Kidney (tissue), 14 donors: Measurements from ENCODE around the gene NME8. TPM values are rescaled to one million over a fixed set of nuclear protein-coding genes. Genes with fewer than 3 reads are reported as not detected.
A peak's percentile ranks its signal among the peaks of the same experiment; 100 is the strongest.

Experiments
- DNase-seq, 5 donors: peaks; one replicate each; pipeline ENCODE4 v3.0.0-alpha.2; 2013 to 2020
- FAIRE-seq: peaks from 2 replicates; lab custom pipeline; 2012; peaks lifted over from hg19 to GRCh38; lab: Jason Lieb, UNC
- H3K27ac ChIP-seq, 2 donors: one replicate each; pipeline ENCODE4 v1.7.0; 2013; ENCODE audit warnings: low read depth in 2 of 2, low read length in 2 of 2, inconsistent platforms in 1 of 2
- H3K27me3 ChIP-seq: one replicate; pipeline ENCODE4 v1.7.1; 2013; ENCODE audit warnings: low read length, inconsistent platforms; ENCODE audit not compliant: control insufficient read depth, insufficient read depth
- H3K36me3 ChIP-seq, 3 donors: one replicate each; pipeline versions ENCODE4 v1.7.0 to v1.7.1; 2013; ENCODE audit warnings: low read length in 3 of 3, control low read depth in 1 of 3, inconsistent platforms in 1 of 3; ENCODE audit not compliant: insufficient read depth in 3 of 3, control insufficient read depth in 2 of 3
- H3K4me1 ChIP-seq, 3 donors: one replicate each; pipeline versions ENCODE4 v1.7.0 to v1.7.1; 2013; ENCODE audit warnings: low read length in 3 of 3, inconsistent platforms in 1 of 3, low read depth in 1 of 3; ENCODE audit not compliant: control insufficient read depth in 2 of 3, insufficient read depth in 2 of 3
- H3K4me3 ChIP-seq, 3 donors: one replicate each; pipeline versions ENCODE4 v1.7.0 to v1.8.1; 2013; ENCODE audit warnings: low read length in 3 of 3, control low read depth in 1 of 3, inconsistent platforms in 1 of 3
- H3K9ac ChIP-seq, 3 donors: one replicate each; pipeline versions ENCODE4 v1.7.0 to v1.7.1; 2013; ENCODE audit warnings: low read length in 3 of 3, control low read depth in 1 of 3, inconsistent platforms in 1 of 3
- H3K9me3 ChIP-seq, 3 donors: one replicate each; pipeline versions ENCODE4 v1.7.0 to v1.7.1; 2013; ENCODE audit warnings: low read length in 3 of 3, control low read depth in 1 of 3, inconsistent platforms in 1 of 3; ENCODE audit not compliant: control insufficient read depth in 2 of 3, insufficient read depth in 1 of 3
- intact Hi-C: fragments of 100-400 bp; cut with DNase I; formaldehyde crosslinking; loops from one replicate; pipeline ENCODE4 v1.11.1; 2022
- polyA plus RNA-seq: library from polyadenylated mRNA; stranded (reverse); fragments of 350-450 nt; fragmentation: Illumina TruSeq; extraction: RNeasy Lipid Tissue Mini Kit (QIAGEN cat#74804); gene quantifications from one replicate; pipeline ENCODE4 v1.2.3, GENCODE V29; 2014; ENCODE audit warnings: low read depth, low replicate concordance; ENCODE audit not compliant: insufficient read depth
- total RNA-seq: library from RNA; stranded (reverse); fragmentation: NEBNext Ultra II Directional; extraction: Animal tissue kit (Norgen Biotek cat#: 25700); gene quantifications from one replicate; pipeline ENCODE4 v1.2.1, GENCODE V29; 2021
- TF ChIP-seq, protein P1 (sequence below): IDR thresholded peaks from 3 replicates; pipeline ENCODE4 v1.5.1; 2012; ENCODE audit warnings: mild to moderate bottlenecking, moderate library complexity, borderline replicate concordance; ENCODE audit not compliant: insufficient read depth; ENCODE audit errors: extremely low read depth
- donor health status: control.
- donor health status: control.
- donor health status: control.
- donor health status: control.
- donor health status: control.
- donor health status: DM: yes; HTN: yes; CAD: no.
- donor health status: Normal renal cell carcinoma (clear cell type).

Gene NME8
- total and polyA plus RNA-seq, 2 donors from 2014 or later: 0.44 to 1.2 TPM

DNA sequence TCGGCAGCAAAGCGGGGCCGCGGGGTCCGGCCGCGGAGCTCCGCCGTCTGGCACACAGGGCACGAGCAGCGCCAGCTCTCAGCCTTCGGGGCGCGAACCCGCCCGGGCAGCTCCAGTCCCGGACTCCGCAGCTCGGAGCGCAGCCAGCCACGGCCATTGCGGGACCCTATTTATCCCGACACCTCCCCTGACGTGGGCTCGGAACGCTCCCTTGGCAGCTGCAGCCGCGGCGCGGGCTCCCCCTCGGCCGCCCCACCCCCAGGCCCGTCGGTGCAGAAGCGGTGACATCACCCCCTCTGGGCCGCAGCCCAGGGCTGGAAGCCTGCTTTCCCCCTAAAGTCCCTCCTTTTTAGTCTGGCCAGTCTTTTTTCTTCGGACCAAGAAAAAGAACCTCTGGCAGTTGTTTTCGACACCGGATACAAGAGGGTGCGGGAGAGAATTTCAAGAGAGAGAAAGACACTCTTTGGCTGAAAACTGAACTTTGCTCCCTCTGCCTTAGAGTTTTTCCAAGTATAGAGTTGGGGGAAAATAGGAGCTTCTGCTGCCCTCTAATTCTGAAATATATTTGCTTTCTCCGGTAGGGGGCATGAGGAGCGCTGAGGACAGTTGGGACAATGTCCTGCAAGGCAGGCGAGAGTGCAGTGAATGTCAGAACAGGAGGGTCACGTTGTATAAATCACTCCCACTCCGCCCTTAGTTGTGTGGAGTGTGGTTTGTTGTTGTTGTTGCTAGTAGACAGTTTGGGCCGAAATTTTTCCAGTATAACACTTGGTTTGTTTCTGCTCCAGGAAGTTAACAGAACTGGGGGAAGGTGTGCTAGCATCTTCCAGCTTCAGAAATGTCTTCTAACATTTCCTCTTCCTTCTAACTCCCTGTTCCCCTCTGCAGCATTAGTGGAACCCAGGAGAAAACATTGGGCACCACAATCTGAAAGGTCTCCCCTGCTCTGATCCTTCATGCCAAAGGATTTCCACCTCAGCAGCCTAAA is 68.6 kb downstream of the NME8 start, which contains the start of gene SFRP4:
TSS of gene SFRP4 (minus strand) at position 145 of the 988 bp plus-strand sequence. CDS start 280 bp downstream, outside the sequence.
- H3K4me3 ChIP-seq: peak within 1 kb of the TSS; percentile 40 to 61 (median 57)
- FAIRE-seq: no peak
- intact Hi-C loops: no loop called here
- no peaks in the 10 kb centered on the region for H3K36me3 ChIP-seq
- H3K27ac ChIP-seq: peak within 1 kb of the TSS; percentile 37 to 44
- TF ChIP-seq, protein P1, sequence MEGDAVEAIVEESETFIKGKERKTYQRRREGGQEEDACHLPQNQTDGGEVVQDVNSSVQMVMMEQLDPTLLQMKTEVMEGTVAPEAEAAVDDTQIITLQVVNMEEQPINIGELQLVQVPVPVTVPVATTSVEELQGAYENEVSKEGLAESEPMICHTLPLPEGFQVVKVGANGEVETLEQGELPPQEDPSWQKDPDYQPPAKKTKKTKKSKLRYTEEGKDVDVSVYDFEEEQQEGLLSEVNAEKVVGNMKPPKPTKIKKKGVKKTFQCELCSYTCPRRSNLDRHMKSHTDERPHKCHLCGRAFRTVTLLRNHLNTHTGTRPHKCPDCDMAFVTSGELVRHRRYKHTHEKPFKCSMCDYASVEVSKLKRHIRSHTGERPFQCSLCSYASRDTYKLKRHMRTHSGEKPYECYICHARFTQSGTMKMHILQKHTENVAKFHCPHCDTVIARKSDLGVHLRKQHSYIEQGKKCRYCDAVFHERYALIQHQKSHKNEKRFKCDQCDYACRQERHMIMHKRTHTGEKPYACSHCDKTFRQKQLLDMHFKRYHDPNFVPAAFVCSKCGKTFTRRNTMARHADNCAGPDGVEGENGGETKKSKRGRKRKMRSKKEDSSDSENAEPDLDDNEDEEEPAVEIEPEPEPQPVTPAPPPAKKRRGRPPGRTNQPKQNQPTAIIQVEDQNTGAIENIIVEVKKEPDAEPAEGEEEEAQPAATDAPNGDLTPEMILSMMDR: peak; percentile 60
- peak; percentile 62 to 92 (median 85) for DNase-seq
- H3K9me3 ChIP-seq: no peaks in the 10 kb centered on the region
- no peaks in the 10 kb centered on the region for H3K27me3 ChIP-seq
- H3K4me1 ChIP-seq: peaks cover 0 to 9% (median 3%) of the 10 kb centered on the region in 3 donors
- no peak within 1 kb of the TSS for H3K9ac ChIP-seq

GRCh38 chr7:37918526-37918925 is 70.1 kb downstream of the NME8 start:
- TF ChIP-seq, protein P1: no peak
- Histone ChIP-seq H3K9me3 (no peaks in the 10 kb centered on the region), H3K27ac (no peak overlapping the region), H3K36me3 (no peaks in the 10 kb centered on the region), H3K4me3 (no peak overlapping the region), H3K4me1 (peaks cover 0 to 9% (median 3%) of the 10 kb centered on the region in 3 donors), H3K9ac (no peak overlapping the region), H3K27me3 (no peaks in the 10 kb centered on the region)
- intact Hi-C loops: no loop called here
- DNase-seq (peak in 1 of 5 donors; percentile 7), FAIRE-seq (no peak)

- TF ChIP-seq, protein P1: peak; percentile 34
- Histone ChIP-seq H3K9ac (peak within 1 kb of the TSS; percentile 10 to 68 (median 57)), H3K27ac (peak within 1 kb of the TSS; percentile 61 to 70), H3K4me3 (peak within 1 kb of the TSS; percentile 44 to 73 (median 57)), H3K4me1 (peaks cover 0 to 9% (median 3%) of the 10 kb centered on the region in 3 donors), H3K9me3 (no peaks in the 10 kb centered on the region), H3K27me3 (no peaks in the 10 kb centered on the region), H3K36me3 (no peaks in the 10 kb centered on the region)
- intact Hi-C loops: no loop called here
- DNase-seq: peak; percentile 78 to 88 (median 80)
- FAIRE-seq: no peak
These were observed 72.0 kb downstream of the NME8 start, which contains the start of gene EPDR1 for GRCh38 chr7:37920305-37920848. Gene EPDR1 (plus strand): TSS chr7:37920640. CDS start chr7:37920940, 300 bp downstream.
